SK-N-SH treated with all-trans-retinoic acid at 6 μM for 48 hours (cell line): ENCODE data around the gene UBE2N.

Experiments used
- ARNTL ChIP-seq: fragments of 450-650 bp; formaldehyde crosslinking; IDR thresholded peaks from 2 replicates; pipeline ENCODE4 v1.5.0; 2020; ENCODE audit warnings: low read depth, mild to moderate bottlenecking, moderate library complexity, borderline replicate concordance
- CSDC2 ChIP-seq: fragments of 250-450 bp; sonication (Bioruptor Pico); IDR thresholded peaks from 2 replicates; pipeline ENCODE4 v1.5.0; 2020; ENCODE audit warnings: mild to moderate bottlenecking, moderate library complexity
- CSRNP3 ChIP-seq: fragments of 250-450 bp; sonication (Bioruptor Pico); IDR thresholded peaks from 2 replicates; pipeline ENCODE4 v1.5.1; 2021; ENCODE audit warnings: mild to moderate bottlenecking, moderate library complexity
- ZFP30 ChIP-seq: fragments of 450-650 bp; formaldehyde crosslinking; IDR thresholded peaks from 2 replicates; pipeline ENCODE4 v1.5.0; 2022; ENCODE audit warnings: mild to moderate bottlenecking, moderate library complexity
- ZNF8 ChIP-seq: fragments of 450-650 bp; formaldehyde crosslinking; IDR thresholded peaks from 2 replicates; pipeline ENCODE4 v1.5.0; 2020; ENCODE audit warnings: mild to moderate bottlenecking, moderate library complexity
- TF ChIP-seq, protein P1 (sequence below): fragments of 250-450 bp; sonication (Bioruptor Pico); IDR thresholded peaks from 2 replicates; pipeline ENCODE4 v1.8.0; 2020; ENCODE audit warnings: mild to moderate bottlenecking, moderate library complexity, borderline replicate concordance

GRCh38 chr12:93358058-93358457 lies 83.7 kb downstream of the UBE2N start:
- TF ChIP-seq ARNTL (CRISPR knock-in tag) (no peak), ZFP30 (CRISPR knock-in tag) (no peak), CSDC2 (CRISPR knock-in tag) (no peak), CSRNP3 (CRISPR knock-in tag) (no peak), ZNF8 (CRISPR knock-in tag) (no peak)
- TF ChIP-seq, protein P1, sequence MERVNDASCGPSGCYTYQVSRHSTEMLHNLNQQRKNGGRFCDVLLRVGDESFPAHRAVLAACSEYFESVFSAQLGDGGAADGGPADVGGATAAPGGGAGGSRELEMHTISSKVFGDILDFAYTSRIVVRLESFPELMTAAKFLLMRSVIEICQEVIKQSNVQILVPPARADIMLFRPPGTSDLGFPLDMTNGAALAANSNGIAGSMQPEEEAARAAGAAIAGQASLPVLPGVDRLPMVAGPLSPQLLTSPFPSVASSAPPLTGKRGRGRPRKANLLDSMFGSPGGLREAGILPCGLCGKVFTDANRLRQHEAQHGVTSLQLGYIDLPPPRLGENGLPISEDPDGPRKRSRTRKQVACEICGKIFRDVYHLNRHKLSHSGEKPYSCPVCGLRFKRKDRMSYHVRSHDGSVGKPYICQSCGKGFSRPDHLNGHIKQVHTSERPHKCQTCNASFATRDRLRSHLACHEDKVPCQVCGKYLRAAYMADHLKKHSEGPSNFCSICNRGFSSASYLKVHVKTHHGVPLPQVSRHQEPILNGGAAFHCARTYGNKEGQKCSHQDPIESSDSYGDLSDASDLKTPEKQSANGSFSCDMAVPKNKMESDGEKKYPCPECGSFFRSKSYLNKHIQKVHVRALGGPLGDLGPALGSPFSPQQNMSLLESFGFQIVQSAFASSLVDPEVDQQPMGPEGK: no peak
